ENCODE measurements around the gene TNNT2. TPM values are rescaled to one million over a fixed set of nuclear protein-coding genes. Genes with fewer than 3 reads are reported as not detected.
A peak's percentile ranks its signal among the peaks of the same experiment; 100 is the strongest.

TNNT2 gene
- total RNA-seq (2014; rRNA removed; shearing (Covaris generic)), result not detected in 2 replicates
- polyA plus RNA-seq (2015; cell fraction: cytosol; rRNA removed), result not detected in 2 replicates
- not detected in 2 replicates for polyA plus RNA-seq (2015; cell fraction: nucleus; rRNA removed)

GRCh38 chr1:201377611-201378092 lies at the start of gene TNNT2:
TSS of gene TNNT2 (minus strand) at chr1:201377680. CDS start at chr1:201373254, 4,426 bp downstream.
- no peak for DNase-seq (ENCODE audit: low read depth)

GRCh38 chr1:201426479-201427310 lies 49.2 kb upstream of the TNNT2 start:
- DNase-seq (ENCODE audit: low read depth), result no peak

GRCh38 chr1:201424146-201424545 lies 46.7 kb upstream of the TNNT2 start:
- DNase-seq (ENCODE audit: low read depth), result no peak

GRCh38 chr1:201423655-201424054 lies 46.2 kb upstream of the TNNT2 start:
- DNase-seq (ENCODE audit: low read depth), result no peak

- no peak for DNase-seq (ENCODE audit: low read depth)
Observed at GRCh38 chr1:201422436-201423030, 45.1 kb upstream of the TNNT2 start.

GRCh38 chr1:201422026-201422425 lies 44.5 kb upstream of the TNNT2 start:
- DNase-seq (ENCODE audit: low read depth), result no peak

GRCh38 chr1:201421041-201421440 lies 43.6 kb upstream of the TNNT2 start:
- DNase-seq (ENCODE audit: low read depth), result no peak

GRCh38 chr1:201420608-201421002 lies 43.1 kb upstream of the TNNT2 start:
- DNase-seq (ENCODE audit: low read depth), result no peak

- no peak for DNase-seq (ENCODE audit: low read depth)
Observed at GRCh38 chr1:201419746-201420607, 42.5 kb upstream of the TNNT2 start.

GRCh38 chr1:201419256-201419655 lies 41.8 kb upstream of the TNNT2 start:
- DNase-seq (ENCODE audit: low read depth), result no peak

GRCh38 chr1:201418461-201418860 lies 41.0 kb upstream of the TNNT2 start:
- no peak for DNase-seq (ENCODE audit: low read depth)

GRCh38 chr1:201414051-201414738 lies 36.7 kb upstream of the TNNT2 start:
- DNase-seq (ENCODE audit: low read depth), result no peak

- no peak for DNase-seq (ENCODE audit: low read depth)
Observed at GRCh38 chr1:201411292-201411691, 33.8 kb upstream of the TNNT2 start.

- peak; percentile 35 for DNase-seq (ENCODE audit: low read depth)
Observed at GRCh38 chr1:201409440-201409839, 32.0 kb upstream of the TNNT2 start.

GRCh38 chr1:201408834-201409200 lies 31.3 kb upstream of the TNNT2 start:
- DNase-seq (ENCODE audit: low read depth), result no peak

- DNase-seq (ENCODE audit: low read depth), result peak; percentile 73
Observed at GRCh38 chr1:201408176-201408833, 30.8 kb upstream of the TNNT2 start.

- DNase-seq (ENCODE audit: low read depth), result no peak
Observed at GRCh38 chr1:201406831-201407406, 29.4 kb upstream of the TNNT2 start.

GRCh38 chr1:201405484-201405831 lies 28.0 kb upstream of the TNNT2 start:
- DNase-seq (ENCODE audit: low read depth), result peak; percentile 25

GRCh38 chr1:201404722-201405483 lies 27.4 kb upstream of the TNNT2 start:
- no peak for DNase-seq (ENCODE audit: low read depth)

Data from HT1080 (cell line).